IPS DF 4.7 (cell line): Measurements from ENCODE around the gene HINT3.
"Not testable (repeated sequence)": the region's sequence is repeated elsewhere in the genome, so short reads cannot be mapped to it uniquely, and the experiment has no call there.

Experiments used
- DNase-seq: peaks from one replicate; pipeline ENCODE4 v3.0.0-alpha.2; 2013; ENCODE audit warnings: low spot score; ENCODE audit errors: extremely low read depth

HINT3 gene

DNA sequence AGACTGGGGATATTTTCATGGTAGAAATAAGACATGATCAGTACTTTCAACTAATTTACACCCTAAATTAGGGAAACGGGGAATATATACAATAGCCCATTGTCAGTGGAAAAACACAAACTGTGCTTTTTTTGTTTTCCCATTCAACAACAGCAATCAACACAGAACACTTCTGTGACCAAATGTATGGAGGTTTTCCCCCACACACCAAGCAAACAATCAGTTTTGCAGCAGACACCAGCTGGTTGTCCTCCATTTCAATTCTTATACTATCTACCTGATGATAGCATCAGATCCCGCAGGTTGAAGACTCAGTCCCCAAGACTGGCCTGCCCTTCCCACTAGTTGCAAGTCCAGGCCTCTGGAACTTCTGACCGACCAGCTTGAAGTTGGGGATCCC lies 4.5 kb downstream of the HINT3 start:
- no peak for DNase-seq

GRCh38 chr6:125962900-125963497 lies 6.4 kb downstream of the HINT3 start:
- DNase-seq = no peak

- DNase-seq = no peak
These were observed 7.2 kb downstream of the HINT3 start for GRCh38 chr6:125963817-125964216.

DNA sequence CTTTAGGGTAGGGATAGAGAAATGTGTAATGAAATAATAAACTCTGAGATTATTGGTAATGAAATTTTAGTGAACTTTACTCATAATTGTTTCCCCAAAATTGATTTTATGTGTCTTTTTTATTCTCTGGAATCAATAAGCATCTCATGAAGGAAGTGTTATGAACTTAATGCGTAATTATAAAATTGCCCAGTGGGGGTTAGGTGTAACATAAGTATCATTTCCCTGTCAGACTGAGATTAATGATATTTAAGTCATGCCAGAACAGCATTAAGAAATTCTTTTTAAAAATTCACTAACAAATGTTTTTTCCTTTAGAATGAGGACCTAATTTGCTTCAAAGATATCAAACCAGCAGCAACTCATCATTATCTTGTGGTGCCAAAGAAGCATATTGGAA lies 10.0 kb downstream of the HINT3 start:
- DNase-seq = no peak

GRCh38 chr6:125968493-125968892 lies 11.9 kb downstream of the HINT3 start:
- DNase-seq = no peak

DNA sequence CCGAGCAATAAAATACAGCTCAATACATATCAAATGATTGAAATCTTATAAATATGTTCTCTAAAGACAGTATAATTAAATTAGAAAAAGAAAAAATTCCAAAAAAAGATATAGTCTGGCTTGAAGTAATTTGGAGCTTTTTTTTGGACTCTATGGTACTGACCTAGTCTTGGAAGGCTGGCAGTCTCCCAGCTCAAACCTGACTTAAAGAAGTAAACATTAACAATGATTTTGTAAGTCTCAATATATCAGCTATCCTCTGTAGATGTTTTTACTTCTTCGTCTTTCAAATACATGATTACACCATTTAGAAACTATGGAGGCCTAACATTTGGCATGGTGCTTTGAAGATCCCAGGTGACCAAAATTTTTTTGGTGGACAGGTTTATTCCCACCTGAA lies 14.2 kb downstream of the HINT3 start:
- no peak for DNase-seq

DNA sequence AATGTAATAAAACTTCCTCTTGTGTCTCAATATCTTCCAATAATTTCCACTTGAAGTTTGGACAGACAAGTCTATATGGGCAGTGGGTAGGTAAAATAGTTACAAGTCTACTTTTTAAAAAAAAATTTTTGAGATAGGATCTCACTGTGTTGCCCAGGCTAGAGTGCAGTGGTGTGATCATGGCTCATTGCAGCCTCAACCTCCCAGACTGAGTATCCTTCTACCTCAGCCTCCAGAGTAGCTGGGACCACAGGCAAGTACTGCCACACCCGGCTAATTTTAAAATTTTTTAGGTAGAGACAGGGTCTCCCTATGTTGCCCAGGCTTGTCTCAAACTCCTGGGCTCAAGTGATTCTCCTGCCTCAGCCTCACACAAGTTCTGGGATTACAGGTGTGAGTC lies 15.9 kb downstream of the HINT3 start:
- DNase-seq = not testable (repeated sequence)

DNA sequence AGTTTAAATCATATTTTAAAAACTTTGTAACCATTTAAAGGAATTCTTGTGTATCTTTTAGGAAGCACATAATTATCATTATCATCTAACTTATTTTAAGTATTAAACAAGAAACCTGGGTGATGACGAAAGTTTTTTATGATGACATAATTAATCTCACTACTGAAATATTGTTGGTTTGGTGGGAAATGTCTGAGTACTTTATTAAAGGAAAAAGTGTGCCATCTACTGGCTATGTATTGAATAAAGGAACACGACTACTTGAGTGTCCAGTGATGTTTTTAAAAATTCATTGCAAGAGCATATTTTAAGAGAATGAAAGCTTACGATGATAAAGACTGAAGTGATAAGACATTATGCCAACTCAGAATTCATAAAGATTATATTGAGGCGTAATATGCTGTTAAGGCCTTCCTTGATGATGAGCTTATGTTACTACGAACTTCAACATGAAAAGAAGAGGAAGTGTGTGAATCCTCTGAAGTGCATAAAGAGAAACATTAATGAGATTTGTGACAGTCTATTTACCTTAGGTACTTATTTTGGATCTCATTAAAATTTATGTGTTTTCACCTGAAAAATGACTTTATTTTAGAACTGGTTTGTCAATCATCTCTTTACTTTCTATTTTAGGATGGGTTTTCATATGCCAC lies 17.8 kb downstream of the HINT3 start:
- no peak for DNase-seq

GRCh38 chr6:125979101-125979500 lies 22.5 kb downstream of the HINT3 start:
- no peak for DNase-seq

DNA sequence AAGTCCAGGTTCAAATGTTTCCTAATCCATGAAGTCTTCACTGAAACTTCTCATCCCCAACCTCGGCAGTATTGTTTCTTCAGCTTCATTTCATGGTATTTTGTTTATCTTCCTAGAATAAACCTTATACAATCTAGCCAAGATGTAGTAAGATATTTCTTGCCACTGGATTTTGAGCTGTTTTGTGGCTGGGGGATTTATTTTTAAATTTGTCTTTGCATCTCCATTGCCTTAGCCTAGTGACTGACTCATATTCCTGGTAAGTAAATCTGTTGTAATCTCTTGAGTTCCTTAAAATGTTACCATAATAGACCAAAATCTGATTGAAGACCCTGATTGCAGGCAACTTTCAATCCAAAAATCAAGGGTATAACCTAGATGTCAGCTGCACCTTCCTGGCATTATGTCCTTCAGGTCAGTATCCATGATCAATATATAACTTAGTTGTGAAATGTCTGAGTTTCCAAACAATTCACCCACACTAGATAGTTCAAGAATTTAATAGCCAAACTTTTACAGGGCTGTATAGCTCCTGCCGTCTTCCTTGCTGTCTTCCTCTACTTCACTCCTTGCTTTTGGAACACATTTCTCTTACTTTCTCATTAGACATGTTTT lies 25.1 kb downstream of the HINT3 start:
- DNase-seq = no peak

DNA sequence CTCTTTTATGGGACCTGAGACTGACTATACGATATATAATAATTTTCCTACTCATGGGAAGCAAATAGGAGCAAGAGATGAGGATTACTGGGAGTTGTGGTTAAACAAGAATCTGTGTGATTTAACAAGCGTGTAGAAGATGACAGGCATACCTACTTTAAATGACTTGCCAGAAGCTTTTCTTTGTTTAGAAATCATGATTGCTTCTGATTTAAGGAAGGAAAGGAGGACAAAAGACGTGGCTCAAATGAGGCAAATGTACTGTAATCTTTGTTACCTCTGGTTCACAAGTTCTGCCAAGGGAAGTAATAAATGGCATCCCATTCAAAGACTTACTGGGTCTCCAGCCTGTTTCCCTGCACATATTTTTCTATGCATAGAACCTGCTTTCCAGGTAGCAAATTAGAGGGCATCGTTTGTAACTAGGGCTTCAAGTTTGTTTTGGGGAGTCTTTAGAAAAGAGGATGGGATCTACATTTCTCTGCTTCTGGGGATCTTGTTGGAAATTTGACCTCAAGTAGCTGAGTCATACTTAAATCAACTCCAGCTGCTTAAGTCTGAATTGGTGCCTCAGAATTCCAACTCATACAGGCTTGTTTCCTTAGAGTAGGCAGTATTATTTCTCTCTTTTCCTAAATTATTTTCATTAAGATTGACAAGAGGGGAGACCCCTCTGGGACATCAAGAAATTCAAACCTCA lies 26.8 kb downstream of the HINT3 start:
- no peak for DNase-seq

GRCh38 chr6:125984311-125984710 lies 27.7 kb downstream of the HINT3 start:
- DNase-seq = no peak

DNA sequence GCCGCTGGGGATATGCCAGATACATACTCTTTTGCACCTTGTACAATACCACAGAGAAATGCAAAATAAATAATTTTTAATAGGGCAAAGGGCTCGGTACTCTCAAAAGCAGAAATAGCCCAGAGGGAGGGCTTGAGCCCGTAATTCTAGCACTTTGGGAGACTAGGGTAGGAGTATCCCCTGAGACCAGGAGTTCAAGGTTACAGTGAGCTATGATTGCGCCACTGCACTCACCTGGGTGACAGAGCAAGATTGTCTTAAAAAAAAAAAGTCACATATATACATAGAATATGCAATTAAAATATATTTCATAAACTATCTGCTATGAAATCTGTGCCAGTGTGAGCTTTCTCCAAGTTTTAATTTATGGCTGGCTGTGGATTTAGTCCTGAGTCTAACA lies 29.0 kb downstream of the HINT3 start:
- no peak for DNase-seq

DNA sequence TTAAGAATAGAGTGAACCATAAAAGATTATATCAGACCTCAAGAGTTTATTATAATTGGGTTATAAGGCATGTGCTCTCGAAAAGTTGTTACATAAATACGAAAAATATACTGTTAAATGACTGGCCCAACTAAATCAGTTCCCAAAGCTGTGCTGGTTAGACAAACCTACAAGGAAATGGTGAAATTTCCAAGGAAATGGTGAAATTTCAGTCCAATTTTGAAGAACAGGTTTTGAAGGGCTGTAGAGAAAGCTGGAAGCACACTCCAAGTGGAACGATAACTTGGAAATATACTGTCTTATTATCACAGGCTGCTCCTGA lies 29.4 kb downstream of the HINT3 start:
- no peak for DNase-seq

DNA sequence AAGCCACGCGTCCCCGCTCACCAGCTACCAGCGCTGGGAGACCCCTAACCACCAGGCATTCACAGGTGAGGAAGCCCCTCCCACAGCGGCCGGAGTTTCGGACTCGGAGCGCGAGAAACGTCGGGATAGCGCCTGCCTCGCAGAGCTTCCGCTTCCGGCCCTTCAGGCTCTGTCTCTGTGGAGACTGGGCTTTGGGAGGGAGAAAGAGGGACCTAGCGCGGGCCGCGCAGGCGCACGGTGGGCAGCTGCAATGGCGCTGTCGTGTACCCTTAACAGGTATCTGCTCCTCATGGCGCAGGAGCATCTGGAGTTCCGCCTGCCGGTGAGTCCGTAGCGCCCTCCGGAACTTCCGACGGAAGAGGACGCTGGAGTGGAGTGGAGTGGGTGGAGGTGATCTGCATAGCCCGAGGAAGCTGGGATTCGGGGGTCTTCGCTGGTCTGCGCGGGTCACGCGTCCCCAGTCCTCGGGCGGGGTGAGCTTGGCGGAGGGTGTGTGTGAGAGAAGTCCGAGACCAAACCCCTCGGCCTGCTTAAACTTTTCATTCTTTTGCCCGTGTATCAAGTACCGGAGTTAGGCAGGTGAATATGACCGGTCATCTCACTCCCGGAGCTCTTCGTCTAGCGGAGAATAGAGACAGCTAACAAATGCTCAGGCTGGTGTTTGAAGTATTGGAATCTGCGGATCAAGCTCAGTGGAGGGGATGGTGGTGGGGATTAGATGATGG lies 29.9 kb downstream of the HINT3 start, which contains the start of gene TRMT11:
TRMT11 (plus strand) TSS at position 240 of the 725 bp plus-strand sequence; CDS start at position 251, 11 bp downstream.
- peak; percentile 90 for DNase-seq

DNA sequence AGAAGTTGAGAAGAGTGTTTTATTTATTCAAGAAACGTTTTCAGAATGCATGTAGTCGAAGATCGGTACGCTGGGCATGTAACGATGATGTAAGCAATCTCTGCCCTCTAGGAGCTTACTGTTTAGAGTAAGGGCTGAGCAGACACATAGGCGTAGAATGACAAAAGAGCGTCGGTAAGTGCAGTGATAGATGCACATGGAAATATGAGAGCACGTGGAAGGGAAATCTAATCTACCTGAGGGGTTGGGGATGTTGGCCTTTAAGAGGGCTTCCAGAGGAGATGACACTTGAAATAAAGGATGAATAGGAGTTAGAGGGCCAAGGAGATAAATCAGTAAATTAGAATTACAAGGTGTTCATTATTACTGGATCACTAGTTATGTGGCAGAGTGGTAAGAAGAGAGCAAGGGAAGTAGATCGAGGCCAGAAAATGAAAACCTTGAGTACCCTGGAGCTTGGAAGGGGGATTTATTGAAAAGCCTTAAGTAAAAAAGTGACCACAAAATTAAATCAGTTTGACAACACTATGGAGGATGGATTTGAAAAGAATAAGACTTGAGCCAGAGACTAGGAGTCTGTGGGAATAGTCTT lies 30.6 kb downstream of the HINT3 start:
- no peak for DNase-seq

DNA sequence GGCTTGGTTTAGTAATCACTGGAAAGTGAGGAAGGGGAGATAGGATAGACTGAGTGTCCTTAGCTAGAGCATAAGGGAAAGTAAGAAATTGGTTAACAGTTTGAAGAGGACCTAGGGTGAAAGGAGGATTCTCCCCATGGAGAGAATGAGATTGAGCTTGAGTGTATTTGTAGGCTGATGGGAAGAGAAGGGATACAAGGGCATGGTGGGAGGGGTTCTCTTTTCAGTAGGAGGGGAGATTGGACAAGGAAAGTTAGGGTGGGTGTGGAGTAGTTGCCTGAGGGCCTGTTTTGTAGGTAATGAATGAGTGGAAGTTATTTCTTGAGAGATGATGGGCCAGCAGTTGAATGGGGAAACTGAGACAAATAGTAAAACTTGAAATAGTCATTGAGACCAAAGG lies 31.7 kb downstream of the HINT3 start:
- no peak for DNase-seq

DNA sequence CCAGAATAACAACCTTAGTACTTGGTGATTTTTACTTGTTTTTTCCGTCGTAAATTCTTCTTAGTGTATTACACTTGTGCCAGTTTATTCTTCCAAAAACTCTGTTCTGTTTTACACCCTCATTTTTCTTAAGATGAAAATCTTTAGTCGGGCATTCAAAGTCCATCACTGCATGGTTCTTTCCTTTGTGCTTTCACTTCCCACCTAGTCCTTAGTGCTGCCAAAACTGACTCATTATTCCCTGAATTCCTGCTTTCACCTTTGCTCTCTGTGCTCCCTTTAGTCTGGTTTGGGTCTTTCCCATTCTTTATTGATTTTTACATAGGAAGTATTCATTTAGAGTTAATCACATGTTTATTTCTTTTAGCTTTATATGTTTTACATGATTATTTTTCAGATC lies 33.1 kb downstream of the HINT3 start:
- DNase-seq = no peak

DNA sequence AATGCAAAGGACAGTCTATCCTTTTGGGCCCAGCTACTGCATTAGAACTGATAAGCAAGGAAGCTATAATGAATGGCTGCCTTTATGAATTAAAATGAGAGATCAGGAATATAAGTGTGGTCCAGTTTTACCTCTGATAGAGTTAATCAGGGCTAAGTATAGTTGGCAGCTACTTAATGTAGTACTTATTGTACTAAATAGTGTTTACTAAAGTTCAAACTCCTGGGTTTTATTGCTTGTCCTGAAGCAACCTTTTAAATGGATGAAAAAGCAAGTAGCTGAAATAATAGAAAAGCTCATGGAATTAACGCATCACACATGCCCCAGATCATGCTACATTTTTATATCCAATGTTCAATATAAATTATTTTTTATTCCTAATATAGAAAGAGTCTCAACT lies 35.1 kb downstream of the HINT3 start:
- DNase-seq = no peak

GRCh38 chr6:125994670-125995488 lies 38.3 kb downstream of the HINT3 start:
- DNase-seq = no peak
